T-helper 22 cell (primary cell): ENCODE results near the gene RIC1.
"Not testable (repeated sequence)": the region's sequence is repeated elsewhere in the genome, so short reads cannot be mapped to it uniquely, and the experiment has no call there.

Experiments
- DNase-seq: peaks from one replicate; pipeline ENCODE4 v3.0.0-alpha.2; 2020; ENCODE audit warnings: low read depth

RIC1 gene

GRCh38 chr9:5736563-5737346, 107.8 kb downstream of the RIC1 start:
- DNase-seq = no peak

GRCh38 chr9:5743109-5743508, 114.2 kb downstream of the RIC1 start:
- DNase-seq = no peak

GRCh38 chr9:5748438-5748837, 119.5 kb downstream of the RIC1 start:
- no peak for DNase-seq

- no peak for DNase-seq
Measured at GRCh38 chr9:5749306-5749705, 120.4 kb downstream of the RIC1 start.

- no peak for DNase-seq
Measured at GRCh38 chr9:5750569-5750968, 121.7 kb downstream of the RIC1 start.

- DNase-seq = no peak
Measured at GRCh38 chr9:5756633-5757032, 127.7 kb downstream of the RIC1 start.

- no peak for DNase-seq
Measured at GRCh38 chr9:5760338-5760737, 131.4 kb downstream of the RIC1 start.

- no peak for DNase-seq
Measured at GRCh38 chr9:5762421-5762820, 133.5 kb downstream of the RIC1 start.

- DNase-seq = no peak
Measured at GRCh38 chr9:5764130-5764868, 135.4 kb downstream of the RIC1 start.

- DNase-seq = no peak
Measured at GRCh38 chr9:5767968-5768932, 139.3 kb downstream of the RIC1 start.

- DNase-seq = no peak
Measured at GRCh38 chr9:5773324-5773999, 144.6 kb downstream of the RIC1 start.

- DNase-seq = no peak
Measured at GRCh38 chr9:5778805-5779204, 149.9 kb downstream of the RIC1 start.

GRCh38 chr9:5779705-5780218, 150.9 kb downstream of the RIC1 start:
- DNase-seq = not testable (repeated sequence)

GRCh38 chr9:5783420-5783819, 154.5 kb downstream of the RIC1 start:
- not testable (repeated sequence) for DNase-seq

GRCh38 chr9:5783982-5784381, 155.1 kb downstream of the RIC1 start:
- DNase-seq = no peak

GRCh38 chr9:5784526-5785315, 155.8 kb downstream of the RIC1 start:
- no peak for DNase-seq

GRCh38 chr9:5786370-5787127, 157.6 kb downstream of the RIC1 start:
- no peak for DNase-seq

- no peak for DNase-seq
Measured at GRCh38 chr9:5787220-5787619, 158.3 kb downstream of the RIC1 start.

- DNase-seq = no peak
Measured at GRCh38 chr9:5787759-5788302, 158.9 kb downstream of the RIC1 start.

- DNase-seq = no peak
Measured at GRCh38 chr9:5789489-5789888, 160.6 kb downstream of the RIC1 start.
